Muscle layer of duodenum (tissue), 2 donors: Measurements from ENCODE around the gene MRM2.

Experiments used
- H3K27ac ChIP-seq: one replicate; pipeline ENCODE4 v1.7.0; 2013; ENCODE audit warnings: mild to moderate bottlenecking, low read length
- H3K27me3 ChIP-seq: one replicate; pipeline ENCODE4 v1.7.0; 2013; ENCODE audit warnings: low read depth, mild to moderate bottlenecking, control low read depth, low read length
- H3K36me3 ChIP-seq, 2 donors: one replicate each; pipeline ENCODE4 v1.7.0; 2013; ENCODE audit warnings: low read length in 2 of 2, control low read depth in 1 of 2, mild to moderate bottlenecking in 1 of 2; ENCODE audit not compliant: insufficient read depth in 2 of 2, control insufficient read depth in 1 of 2
- H3K4me1 ChIP-seq, 2 donors: one replicate each; pipeline ENCODE4 v1.7.0; 2013; ENCODE audit warnings: low read length in 2 of 2, mild to moderate bottlenecking in 2 of 2, control low read depth in 1 of 2, moderate library complexity in 1 of 2; ENCODE audit not compliant: insufficient read depth in 2 of 2, control insufficient read depth in 1 of 2
- H3K4me3 ChIP-seq, 2 donors: one replicate each; pipeline ENCODE4 v1.7.0; 2013; ENCODE audit warnings: low read length in 2 of 2, low read depth in 1 of 2, mild to moderate bottlenecking in 1 of 2
- H3K9me3 ChIP-seq, 2 donors: one replicate each; pipeline ENCODE4 v1.7.0; 2013; ENCODE audit warnings: low read length in 2 of 2, control low read depth in 1 of 2, mild to moderate bottlenecking in 1 of 2; ENCODE audit not compliant: control insufficient read depth in 1 of 2
- donor health status: healthy.

Gene MRM2

DNA sequence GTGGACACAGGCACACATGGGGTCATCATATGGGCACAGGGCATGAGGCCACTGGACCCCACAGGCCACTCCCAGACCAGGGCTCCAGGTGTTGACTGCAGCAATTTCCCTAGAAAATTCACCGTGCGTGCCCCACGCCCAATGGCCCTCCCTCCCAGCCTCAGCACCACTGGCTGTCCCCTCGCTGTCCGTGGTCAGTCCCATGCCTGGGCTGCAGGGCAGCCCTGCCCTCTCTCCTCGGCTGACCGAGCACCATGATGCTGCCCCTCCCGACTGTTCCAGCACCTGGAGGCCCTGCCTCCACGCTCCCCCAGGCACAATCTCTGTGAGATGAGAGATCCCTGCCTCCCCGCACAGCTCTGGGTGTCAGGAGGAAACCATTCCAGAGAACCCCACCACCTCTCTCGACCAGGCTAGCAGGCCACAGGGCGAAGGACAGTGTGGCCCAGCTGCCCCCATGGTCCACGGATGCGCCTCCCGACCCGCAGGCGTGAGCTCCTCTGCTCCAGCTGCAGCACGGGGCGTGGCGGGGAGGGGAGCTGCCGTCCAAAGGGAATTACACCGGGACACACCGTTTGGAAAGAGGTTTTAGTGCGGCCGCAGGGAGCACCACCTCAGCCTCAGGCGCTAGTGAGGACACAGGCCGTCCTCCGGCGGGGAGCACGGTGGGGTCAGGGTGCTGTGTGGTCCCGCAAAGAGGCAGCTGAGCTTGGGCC is 12.6 kb upstream of the MRM2 start:
- H3K4me3 ChIP-seq = no peak overlapping the region
- no peak overlapping the region for H3K27ac ChIP-seq
- H3K36me3 ChIP-seq = peaks cover 0 to 50% of the 10 kb centered on the region in 2 donors
- no peaks in the 10 kb centered on the region for H3K27me3 ChIP-seq
- no peaks in the 10 kb centered on the region for H3K4me1 ChIP-seq
- no peaks in the 10 kb centered on the region for H3K9me3 ChIP-seq

- no peaks in the 10 kb centered on the region for H3K27me3 ChIP-seq
- no peaks in the 10 kb centered on the region for H3K9me3 ChIP-seq
- peaks cover 0 to 57% of the 10 kb centered on the region in 2 donors for H3K36me3 ChIP-seq
- peaks cover 2 to 7% of the 10 kb centered on the region in 2 donors for H3K4me1 ChIP-seq
- H3K4me3 ChIP-seq = no peak overlapping the region
- no peak overlapping the region for H3K27ac ChIP-seq
These were observed 11.7 kb upstream of the MRM2 start for GRCh38 chr7:2253525-2254244.

DNA sequence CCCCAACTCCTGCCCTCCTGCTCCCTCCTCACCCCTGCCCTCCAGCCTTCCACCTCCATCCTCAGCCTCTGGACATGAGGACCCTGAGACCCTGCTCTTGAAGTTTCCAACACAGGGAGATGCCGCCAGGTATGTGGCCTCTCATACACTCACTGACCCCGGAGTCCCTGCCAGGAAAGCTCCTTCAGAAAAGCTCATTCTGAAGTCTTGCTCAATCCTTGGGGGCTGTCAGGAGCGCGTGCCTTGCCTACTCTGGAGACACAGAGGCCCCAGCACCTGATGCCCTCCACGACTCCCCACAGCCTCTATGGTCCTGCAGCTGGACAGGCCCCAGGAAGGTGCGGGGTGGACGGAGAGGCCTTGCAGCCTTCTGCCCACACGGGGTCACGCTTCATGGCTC is 11.0 kb upstream of the MRM2 start:
- Histone ChIP-seq H3K27ac (no peak overlapping the region), H3K36me3 (peaks cover 0 to 57% of the 10 kb centered on the region in 2 donors), H3K4me1 (peaks cover 3 to 8% of the 10 kb centered on the region in 2 donors), H3K9me3 (no peaks in the 10 kb centered on the region), H3K27me3 (no peaks in the 10 kb centered on the region), H3K4me3 (no peak overlapping the region)

- Histone ChIP-seq H3K27ac (no peak overlapping the region), H3K9me3 (no peaks in the 10 kb centered on the region), H3K4me1 (peaks cover 3 to 8% of the 10 kb centered on the region in 2 donors), H3K27me3 (no peaks in the 10 kb centered on the region), H3K36me3 (peaks cover 0 to 51% of the 10 kb centered on the region in 2 donors), H3K4me3 (no peak overlapping the region)
These were observed 10.1 kb upstream of the MRM2 start for GRCh38 chr7:2251841-2252771.

DNA sequence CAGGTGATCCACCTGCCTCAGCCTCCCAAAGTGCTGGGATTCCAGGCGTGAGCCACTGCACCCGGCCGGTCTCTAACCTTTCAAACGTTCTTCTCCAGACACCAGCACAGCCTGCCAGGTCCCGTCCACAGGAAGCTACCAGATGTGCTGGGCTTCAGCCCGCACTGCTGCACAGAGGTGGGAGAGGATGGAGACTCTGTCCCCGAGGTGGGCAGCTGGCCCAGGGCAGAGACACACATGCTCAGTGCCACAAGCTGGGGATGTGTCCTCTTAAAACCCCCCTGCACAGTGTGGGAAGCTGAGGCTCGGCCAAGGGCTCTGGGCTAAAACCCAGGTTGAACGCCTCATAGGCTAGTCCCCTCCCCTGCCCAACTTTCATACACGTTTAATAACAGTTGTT is 9.4 kb upstream of the MRM2 start:
- no peaks in the 10 kb centered on the region for H3K9me3 ChIP-seq
- peaks cover 3 to 8% of the 10 kb centered on the region in 2 donors for H3K4me1 ChIP-seq
- no peak overlapping the region for H3K4me3 ChIP-seq
- no peak overlapping the region for H3K27ac ChIP-seq
- H3K36me3 ChIP-seq = peaks cover 0 to 44% of the 10 kb centered on the region in 2 donors
- H3K27me3 ChIP-seq = no peaks in the 10 kb centered on the region

GRCh38 chr7:2249744-2250323 is 7.8 kb upstream of the MRM2 start:
- Histone ChIP-seq H3K9me3 (no peaks in the 10 kb centered on the region), H3K4me3 (no peak overlapping the region), H3K27me3 (no peaks in the 10 kb centered on the region), H3K4me1 (peaks cover 3 to 8% of the 10 kb centered on the region in 2 donors), H3K27ac (no peak overlapping the region), H3K36me3 (peaks cover 0 to 29% of the 10 kb centered on the region in 2 donors)

GRCh38 chr7:2248984-2249694 is 7.1 kb upstream of the MRM2 start:
- peaks cover 0 to 22% of the 10 kb centered on the region in 2 donors for H3K36me3 ChIP-seq
- H3K9me3 ChIP-seq = no peaks in the 10 kb centered on the region
- H3K27me3 ChIP-seq = no peaks in the 10 kb centered on the region
- H3K4me1 ChIP-seq = peaks cover 3 to 8% of the 10 kb centered on the region in 2 donors
- peak overlapping the region; percentile 23 for H3K27ac ChIP-seq
- no peak overlapping the region for H3K4me3 ChIP-seq

- H3K4me3 ChIP-seq = no peak overlapping the region
- H3K36me3 ChIP-seq = peaks cover 0 to 13% of the 10 kb centered on the region in 2 donors
These were observed 5.4 kb upstream of the MRM2 start for GRCh38 chr7:2247141-2247995.

DNA sequence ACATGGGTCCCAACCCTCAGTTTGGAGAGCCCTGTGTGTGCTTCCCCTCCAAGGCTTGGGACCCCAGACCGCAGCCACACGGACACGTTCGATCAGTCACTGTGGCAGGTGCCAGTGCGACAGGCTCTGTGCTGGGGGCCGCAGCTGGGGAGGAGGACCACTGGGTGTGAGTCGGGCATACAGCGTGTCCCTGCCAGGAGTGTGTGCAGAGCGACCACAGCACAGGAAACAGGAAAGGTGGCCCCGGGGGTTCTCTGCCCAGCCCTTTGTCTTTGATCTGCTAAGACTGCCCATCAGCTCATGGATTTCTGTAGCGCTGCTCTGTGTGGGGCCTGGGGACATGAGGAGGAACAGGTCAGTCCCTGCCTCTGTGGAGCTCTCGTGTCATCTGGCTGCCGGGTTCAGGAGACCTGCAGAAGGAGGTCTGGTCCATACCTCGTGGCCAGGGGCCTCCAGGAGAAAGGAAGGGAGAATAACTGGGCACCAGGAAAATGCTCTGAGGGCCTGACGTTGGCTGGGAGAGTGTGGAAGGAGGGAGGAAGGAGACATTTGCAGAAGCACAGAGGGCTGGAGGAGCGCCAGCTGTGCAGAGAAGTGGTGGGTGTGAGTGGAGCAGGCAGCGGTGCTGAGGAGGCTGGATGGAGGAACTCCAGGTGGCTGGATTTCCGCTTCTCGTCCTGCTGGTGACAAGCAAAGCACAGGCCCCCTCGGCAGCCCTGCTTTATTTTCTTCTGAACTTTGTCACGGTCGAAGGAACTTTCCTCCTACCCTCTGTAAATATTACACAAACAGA is 4.1 kb upstream of the MRM2 start:
- Histone ChIP-seq H3K27ac (no peak overlapping the region), H3K4me3 (no peak overlapping the region), H3K36me3 (peaks cover 0 to 10% of the 10 kb centered on the region in 2 donors), H3K9me3 (no peaks in the 10 kb centered on the region), H3K4me1 (peaks cover 3 to 24% of the 10 kb centered on the region in 2 donors), H3K27me3 (no peaks in the 10 kb centered on the region)

More at GRCh38 chr7:2247141-2247995, 5.4 kb upstream of the MRM2 start:
- H3K27ac ChIP-seq = no peak overlapping the region
- no peaks in the 10 kb centered on the region for H3K9me3 ChIP-seq
- H3K4me1 ChIP-seq = peaks cover 3 to 17% of the 10 kb centered on the region in 2 donors
- H3K27me3 ChIP-seq = no peaks in the 10 kb centered on the region
